OCI-M1 (cell line): Measurements from ENCODE around the gene TPCN1.
A peak's percentile ranks its signal among the peaks of the same experiment; 100 is the strongest.

Source experiments
- DNase-seq: peaks from one replicate; lab custom pipeline; 2025; lab: John Stamatoyannopoulos, UW

Gene TPCN1

GRCh38 chr12:113224955-113225354, 3.7 kb downstream of the TPCN1 start:
- no peak for DNase-seq

GRCh38 chr12:113226696-113227568, 5.7 kb downstream of the TPCN1 start:
- DNase-seq: no peak

GRCh38 chr12:113227686-113228391, 6.6 kb downstream of the TPCN1 start:
- DNase-seq: no peak

GRCh38 chr12:113228394-113229028, 7.2 kb downstream of the TPCN1 start:
- no peak for DNase-seq

GRCh38 chr12:113230315-113231234, 9.3 kb downstream of the TPCN1 start:
- DNase-seq: peak; percentile 68

GRCh38 chr12:113231235-113232088, 10.2 kb downstream of the TPCN1 start:
- no peak for DNase-seq

GRCh38 chr12:113232089-113232839, 11.0 kb downstream of the TPCN1 start:
- no peak for DNase-seq

- no peak for DNase-seq
Measured at GRCh38 chr12:113232840-113233585, 11.7 kb downstream of the TPCN1 start.

- no peak for DNase-seq
Measured at GRCh38 chr12:113233967-113234366, 12.7 kb downstream of the TPCN1 start.

GRCh38 chr12:113234483-113234882, 13.2 kb downstream of the TPCN1 start:
- no peak for DNase-seq

GRCh38 chr12:113235976-113236375, 14.7 kb downstream of the TPCN1 start:
- DNase-seq: no peak

GRCh38 chr12:113236539-113237399, 15.5 kb downstream of the TPCN1 start:
- no peak for DNase-seq

GRCh38 chr12:113237748-113238147, 16.5 kb downstream of the TPCN1 start:
- peak; percentile 79 for DNase-seq

GRCh38 chr12:113238309-113238708, 17.0 kb downstream of the TPCN1 start:
- peak; percentile 44 for DNase-seq

GRCh38 chr12:113239288-113239771, 18.1 kb downstream of the TPCN1 start:
- no peak for DNase-seq

- DNase-seq: no peak
Measured at GRCh38 chr12:113239811-113240331, 18.6 kb downstream of the TPCN1 start.

- DNase-seq: no peak
Measured at GRCh38 chr12:113240395-113240794, 19.1 kb downstream of the TPCN1 start.
